Natural killer cell (primary cell): ENCODE data around the gene TRIM43B. TPM values are rescaled to one million over a fixed set of nuclear protein-coding genes. Genes with fewer than 3 reads are reported as not detected.
"Not testable (repeated sequence)": the region's sequence is repeated elsewhere in the genome, so short reads cannot be mapped to it uniquely, and the experiment has no call there.

ENCODE experiments used
- ATAC-seq, 3 donors: fragments of 150-1000 bp in 2 of 3; fragments of 200-7000 bp in 1 of 3; cut with Tn5 transposase; 1 replicate in 1 of 3; 2 replicates in 2 of 3; pipeline ENCODE4 v1.10.0; 2021; ENCODE audit warnings: mild to moderate bottlenecking in 2 of 3, moderate library complexity in 2 of 3
- DNase-seq, 2 donors: peaks; one replicate each; pipeline versions ENCODE4 v3.0.0 to v3.0.0-alpha.2; 2013 to 2021; ENCODE audit warnings: mixed read lengths in 1 of 2
- H3K27ac ChIP-seq: one replicate; pipeline ENCODE4 v1.5.1; 2013; ENCODE audit warnings: mild to moderate bottlenecking, low read length
- H3K27me3 ChIP-seq: one replicate; pipeline ENCODE4 v1.6.1; 2013; ENCODE audit warnings: low read length; ENCODE audit not compliant: control insufficient read depth, insufficient read depth
- H3K36me3 ChIP-seq: one replicate; pipeline ENCODE4 v1.6.1; 2013; ENCODE audit warnings: low read length; ENCODE audit not compliant: control insufficient read depth, insufficient read depth
- H3K4me1 ChIP-seq: one replicate; pipeline ENCODE4 v1.6.1; 2013; ENCODE audit warnings: low read length; ENCODE audit not compliant: control insufficient read depth, insufficient read depth
- H3K4me3 ChIP-seq: one replicate; pipeline ENCODE4 v1.5.1; 2013; ENCODE audit warnings: low read length
- H3K9me3 ChIP-seq: one replicate; pipeline ENCODE4 v1.6.1; 2013; ENCODE audit warnings: low read length; ENCODE audit not compliant: control insufficient read depth, insufficient read depth
- H3K27ac Mint-ChIP-seq, 2 donors: one replicate each; pipeline ENCODE4 v1.8.0; 2022; ENCODE audit warnings: mild to moderate bottlenecking in 2 of 2, mixed read lengths in 2 of 2, moderate library complexity in 1 of 2
- H3K27me3 Mint-ChIP-seq, 2 donors: one replicate each; pipeline ENCODE4 v1.8.0; 2022; ENCODE audit warnings: low read depth in 2 of 2, mixed read lengths in 2 of 2
- H3K36me3 Mint-ChIP-seq: one replicate; pipeline ENCODE4 v1.8.0; 2022; ENCODE audit warnings: mixed read lengths
- H3K4me1 Mint-ChIP-seq, 2 donors: one replicate each; pipeline ENCODE4 v1.8.0; 2022; ENCODE audit warnings: mixed read lengths in 2 of 2
- H3K4me3 Mint-ChIP-seq: one replicate; pipeline ENCODE4 v1.8.0; 2022; ENCODE audit warnings: mild to moderate bottlenecking, moderate library complexity, mixed read lengths
- H3K9me3 Mint-ChIP-seq, 2 donors: one replicate each; pipeline ENCODE4 v1.8.0; 2022; ENCODE audit warnings: mixed read lengths in 2 of 2
- WGBS: methylation state at CpG from one replicate; pipeline ENCODE4 v1.1.7; 2013; ENCODE audit warnings: missing lambda C conversion rate; ENCODE audit not compliant: insufficient coverage; 5-methylcytosine and 5-hydroxymethylcytosine counted together
- intact Hi-C: fragments of 100-400 bp; cut with micrococcal nuclease; formaldehyde crosslinking; loops from one replicate; pipeline ENCODE4 v1.14.2; 2022
- total RNA-seq, 4 donors: library from RNA; stranded (reverse); fragments of 120-200 nt in 1 of 4; gene quantifications; one replicate each; pipeline versions ENCODE4 v1.2.3 to v1.2.4, GENCODE V29; 2013 to 2022
- TF ChIP-seq, protein P1 (sequence below): fragments of 200-600 bp; IDR thresholded peaks from one replicate; pipeline ENCODE4 v1.8.0; 2022; ENCODE audit warnings: antibody characterized with exemption

TRIM43B gene
- not detected for total RNA-seq
- total RNA-seq (2013), result not detected

- H3K36me3 ChIP-seq, H3K4me3 ChIP-seq, H3K4me3 Mint-ChIP-seq, H3K27ac Mint-ChIP-seq, DNase-seq, ATAC-seq, H3K36me3 Mint-ChIP-seq, H3K27ac ChIP-seq, H3K9me3 ChIP-seq, H3K4me1 Mint-ChIP-seq, H3K27me3 ChIP-seq, H3K9me3 Mint-ChIP-seq, H3K4me1 ChIP-seq, intact Hi-C loops: not testable (repeated sequence)
- peaks cover 8 to 21% of the 10 kb centered on the region in 2 donors for H3K27me3 Mint-ChIP-seq
- WGBS, result no CpG with 5 or more reads among the region's 4 CpGs
Measured at GRCh38 chr2:95484654-95485053, at the start of gene TRIM43B. Gene TRIM43B, minus strand, starts transcription at chr2:95484754. Its CDS starts 2,040 bp downstream, at chr2:95482714.

DNA sequence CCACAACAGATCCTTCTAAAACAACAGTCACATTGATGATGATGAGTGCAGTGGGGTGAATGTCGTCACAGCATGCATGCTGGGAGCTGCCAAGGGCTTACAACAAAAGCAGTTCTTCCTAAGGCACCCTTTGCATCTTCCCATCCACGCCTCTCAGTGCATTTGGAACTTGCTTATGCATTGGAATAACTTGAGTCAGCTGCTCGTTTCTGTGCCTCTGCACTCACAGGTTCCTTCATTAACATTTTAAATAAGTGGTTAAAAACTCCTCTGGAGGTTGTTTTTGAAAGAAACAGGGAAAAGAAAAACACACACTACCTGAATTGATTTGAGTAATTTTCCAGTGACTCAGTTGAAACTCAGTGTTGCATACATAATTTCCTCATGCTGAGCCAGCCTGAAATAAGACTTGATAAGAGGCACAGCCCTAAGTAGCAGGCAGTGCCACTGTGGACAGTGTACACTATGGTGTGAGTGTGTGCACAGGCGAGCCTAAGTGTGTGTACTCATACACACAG, 46.8 kb upstream of the TRIM43B start:
- H3K27me3 ChIP-seq, result no peaks in the 10 kb centered on the region
- no peaks in the 10 kb centered on the region for H3K36me3 ChIP-seq
- H3K4me1 ChIP-seq, result peaks cover 10% of the 10 kb centered on the region
- Mint-ChIP-seq H3K36me3 (peaks cover 8% of the 10 kb centered on the region), H3K9me3 (peaks cover 0 to 4% of the 10 kb centered on the region in 2 donors), H3K4me3 (no peak overlapping the region), H3K27me3 (peaks cover 0 to 7% of the 10 kb centered on the region in 2 donors), H3K27ac (no peak overlapping the region), H3K4me1 (peaks cover 6% of the 10 kb centered on the region in 2 donors)
- DNase-seq, result no peak
- intact Hi-C loops, result no loop called here
- peaks cover 3% of the 10 kb centered on the region for H3K9me3 ChIP-seq
- no peak overlapping the region for H3K27ac ChIP-seq
- no peak for ATAC-seq
- no peak overlapping the region for H3K4me3 ChIP-seq
- WGBS, result 79% methylated on average over 4 of the region's 4 CpGs
- TF ChIP-seq, protein P1, sequence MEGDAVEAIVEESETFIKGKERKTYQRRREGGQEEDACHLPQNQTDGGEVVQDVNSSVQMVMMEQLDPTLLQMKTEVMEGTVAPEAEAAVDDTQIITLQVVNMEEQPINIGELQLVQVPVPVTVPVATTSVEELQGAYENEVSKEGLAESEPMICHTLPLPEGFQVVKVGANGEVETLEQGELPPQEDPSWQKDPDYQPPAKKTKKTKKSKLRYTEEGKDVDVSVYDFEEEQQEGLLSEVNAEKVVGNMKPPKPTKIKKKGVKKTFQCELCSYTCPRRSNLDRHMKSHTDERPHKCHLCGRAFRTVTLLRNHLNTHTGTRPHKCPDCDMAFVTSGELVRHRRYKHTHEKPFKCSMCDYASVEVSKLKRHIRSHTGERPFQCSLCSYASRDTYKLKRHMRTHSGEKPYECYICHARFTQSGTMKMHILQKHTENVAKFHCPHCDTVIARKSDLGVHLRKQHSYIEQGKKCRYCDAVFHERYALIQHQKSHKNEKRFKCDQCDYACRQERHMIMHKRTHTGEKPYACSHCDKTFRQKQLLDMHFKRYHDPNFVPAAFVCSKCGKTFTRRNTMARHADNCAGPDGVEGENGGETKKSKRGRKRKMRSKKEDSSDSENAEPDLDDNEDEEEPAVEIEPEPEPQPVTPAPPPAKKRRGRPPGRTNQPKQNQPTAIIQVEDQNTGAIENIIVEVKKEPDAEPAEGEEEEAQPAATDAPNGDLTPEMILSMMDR, result no peak

DNA sequence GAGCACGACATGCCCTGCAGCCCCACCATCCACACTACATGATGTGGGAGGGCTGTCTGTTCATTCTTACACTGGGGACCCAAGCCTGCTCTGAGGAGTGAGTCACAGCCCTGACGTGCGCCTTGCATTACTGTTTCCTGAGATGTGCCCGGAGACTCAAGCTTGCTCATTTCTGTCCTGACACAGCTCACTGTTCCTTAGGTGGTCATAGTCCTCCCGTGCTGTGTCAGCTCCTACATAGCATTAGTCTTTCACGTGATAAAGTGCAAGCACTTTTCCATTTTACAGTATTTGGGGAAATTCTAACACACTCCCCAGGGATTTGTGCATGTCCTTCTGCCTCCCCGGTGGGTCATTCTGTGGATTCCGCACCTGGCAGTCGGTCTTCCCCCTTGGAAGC, 46.2 kb upstream of the TRIM43B start:
- Histone ChIP-seq H3K27ac (no peak overlapping the region), H3K36me3 (no peaks in the 10 kb centered on the region), H3K4me3 (no peak overlapping the region), H3K9me3 (peaks cover 3% of the 10 kb centered on the region), H3K4me1 (peaks cover 16% of the 10 kb centered on the region), H3K27me3 (no peaks in the 10 kb centered on the region)
- H3K9me3 Mint-ChIP-seq, result peaks cover 0 to 4% of the 10 kb centered on the region in 2 donors
- WGBS, result 76% methylated on average over 9 of the region's 9 CpGs
- ATAC-seq, result no peak
- TF ChIP-seq, protein P1, result no peak
- H3K27me3 Mint-ChIP-seq, result peaks cover 0 to 7% of the 10 kb centered on the region in 2 donors
- peaks cover 8% of the 10 kb centered on the region for H3K36me3 Mint-ChIP-seq
- no peak overlapping the region for H3K4me3 Mint-ChIP-seq
- H3K4me1 Mint-ChIP-seq, result peaks cover 12% of the 10 kb centered on the region in 2 donors
- DNase-seq, result no peak
- intact Hi-C loops, result no loop called here
- H3K27ac Mint-ChIP-seq, result no peak overlapping the region

DNA sequence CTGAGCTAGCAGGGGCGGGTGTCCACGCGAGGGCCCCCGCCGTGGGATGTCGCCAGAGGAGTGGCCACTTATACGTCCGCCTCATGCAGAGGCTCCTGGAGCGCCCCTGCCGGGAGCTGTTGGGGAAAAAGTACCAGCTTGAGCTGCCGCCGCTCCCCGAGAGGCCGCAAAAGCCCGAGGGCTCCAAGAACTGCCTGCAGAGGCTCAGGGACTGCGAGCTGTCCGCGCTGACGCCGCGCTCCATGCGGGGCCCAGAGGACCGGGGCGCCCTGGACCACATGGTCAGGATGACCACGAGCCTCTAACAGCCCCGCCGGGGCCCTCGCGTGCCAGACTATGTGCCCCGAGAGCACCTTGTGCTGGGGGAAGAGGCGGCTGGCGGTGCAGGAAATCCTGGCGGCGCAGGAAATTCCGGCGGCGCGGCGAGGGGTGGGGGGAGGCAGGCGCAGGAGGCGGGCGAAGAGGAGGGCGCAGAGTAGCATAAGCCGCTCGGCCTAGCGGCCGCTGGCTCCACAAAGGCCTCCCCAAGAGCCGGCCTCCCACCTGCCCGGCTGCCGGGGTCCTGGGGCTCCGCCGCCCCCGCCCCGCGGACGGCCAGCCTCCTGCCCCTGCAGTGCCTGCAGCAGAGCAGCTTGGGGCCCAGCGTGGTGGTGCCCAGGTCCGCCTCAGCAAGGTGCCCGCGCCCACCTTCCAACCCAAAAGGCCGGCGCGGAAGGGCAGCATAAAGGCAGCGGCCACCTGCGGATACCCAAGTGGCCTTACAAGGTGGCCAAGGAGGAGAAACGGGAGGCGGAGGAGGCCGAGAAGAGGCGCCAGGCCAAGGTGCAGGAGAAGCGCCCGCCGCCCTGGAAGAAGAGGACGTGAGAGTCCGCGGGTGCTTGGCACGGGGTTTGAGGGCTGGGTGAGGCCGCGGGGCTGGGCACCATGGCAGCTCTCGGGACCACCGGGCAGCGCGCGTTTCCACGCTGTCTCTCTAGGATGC, 42.1 kb upstream of the TRIM43B start:
- intact Hi-C loops, result no loop called here
- no peak overlapping the region for H3K27ac ChIP-seq

More for the DNA sequence above, 42.1 kb upstream of the TRIM43B start:
- Mint-ChIP-seq H3K9me3 (no peaks in the 10 kb centered on the region), H3K4me1 (peaks cover 13 to 17% of the 10 kb centered on the region in 2 donors), H3K4me3 (peak overlapping the region; percentile 89), H3K27ac (peak overlapping the region; percentile 72 to 75), H3K27me3 (no peaks in the 10 kb centered on the region), H3K36me3 (no peaks in the 10 kb centered on the region)
- H3K36me3 ChIP-seq, result no peaks in the 10 kb centered on the region
- no peaks in the 10 kb centered on the region for H3K27me3 ChIP-seq
- peaks cover 7% of the 10 kb centered on the region for H3K9me3 ChIP-seq
- TF ChIP-seq, protein P1, result no peak
- DNase-seq, result peak; percentile 31 to 60
- H3K4me3 ChIP-seq, result peak overlapping the region; percentile 50
- H3K4me1 ChIP-seq, result peaks cover 18% of the 10 kb centered on the region
- peak; percentile 78 to 90 (median 78) for ATAC-seq
- WGBS, result 6% methylated on average over 84 of the region's 84 CpGs
